ENCODE data around the gene PITHD1.
"Not testable (repeated sequence)": the region's sequence is repeated elsewhere in the genome, so short reads cannot be mapped to it uniquely, and the experiment has no call there.

Gene PITHD1

DNA sequence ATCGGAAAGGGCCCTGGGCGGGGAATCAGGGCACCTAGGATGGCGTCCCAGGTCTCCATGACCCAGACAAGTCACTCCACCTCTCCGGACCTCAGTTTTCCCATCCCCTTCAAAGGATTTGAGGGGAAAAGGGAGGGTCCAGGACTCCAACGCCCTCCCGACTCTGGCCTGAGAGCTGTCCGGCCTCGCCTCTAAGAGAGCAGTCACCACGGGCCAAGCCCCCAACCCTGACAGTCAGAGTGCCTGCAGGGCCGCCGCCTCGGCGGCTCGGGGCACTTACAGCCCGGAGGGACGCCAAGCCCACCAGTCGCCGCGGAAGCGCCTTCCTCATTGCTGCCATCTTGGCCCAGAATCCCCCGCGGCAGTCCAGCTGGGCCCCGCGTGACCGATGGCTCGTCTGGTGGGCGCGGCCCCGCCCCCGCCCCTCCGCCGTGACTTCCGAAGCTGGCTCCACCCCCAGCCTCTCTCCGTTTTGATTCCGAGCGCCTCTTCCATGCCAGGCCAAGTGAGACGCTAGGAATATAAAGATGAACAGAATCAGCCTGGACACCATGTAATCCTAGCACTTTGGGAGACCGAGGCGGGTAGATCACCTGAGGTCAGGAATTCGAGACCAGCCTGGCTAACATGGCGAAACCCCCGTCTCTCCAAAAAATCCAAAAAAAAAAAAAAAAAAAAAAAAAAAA lies 47.0 kb downstream of the PITHD1 start, which contains the start of gene HMGCL:
TSS of gene HMGCL (minus strand) at position 354 of the 686 bp plus-strand sequence. CDS start at position 340, 14 bp downstream.
- peak; percentile 68 to 83 for DNase-seq (ENCODE audit: low read depth in 2 of 2, low spot score in 1 of 2)

GRCh38 chr1:23825762-23826522 lies 47.7 kb downstream of the PITHD1 start:
- no peak for DNase-seq (ENCODE audit: low read depth in 2 of 2, low spot score in 1 of 2)

- DNase-seq (ENCODE audit: low read depth in 2 of 2, low spot score in 1 of 2) = not testable (repeated sequence)
Observed at GRCh38 chr1:23826590-23826989, 48.4 kb downstream of the PITHD1 start.

DNA sequence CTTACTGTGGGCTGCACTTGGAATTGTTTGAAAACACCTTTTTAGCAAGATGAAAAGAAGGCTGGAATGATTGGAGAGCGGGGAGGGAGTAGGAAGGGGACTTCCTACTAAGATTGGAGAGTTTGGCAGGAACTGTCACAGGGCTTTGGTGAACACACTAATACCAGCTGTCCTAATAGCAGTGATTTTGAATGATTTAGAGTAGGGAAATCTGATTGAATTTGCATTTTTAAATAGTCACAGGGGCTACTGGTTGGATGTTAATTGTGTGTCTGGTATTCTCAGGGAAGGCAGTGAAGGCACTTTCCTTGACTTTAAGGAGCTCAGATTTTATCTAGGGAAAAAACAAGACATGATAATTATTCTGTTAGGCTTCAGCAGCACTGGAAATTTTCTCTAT lies 49.5 kb downstream of the PITHD1 start:
- DNase-seq (ENCODE audit: low read depth in 2 of 2, low spot score in 1 of 2) = no peak

DNA sequence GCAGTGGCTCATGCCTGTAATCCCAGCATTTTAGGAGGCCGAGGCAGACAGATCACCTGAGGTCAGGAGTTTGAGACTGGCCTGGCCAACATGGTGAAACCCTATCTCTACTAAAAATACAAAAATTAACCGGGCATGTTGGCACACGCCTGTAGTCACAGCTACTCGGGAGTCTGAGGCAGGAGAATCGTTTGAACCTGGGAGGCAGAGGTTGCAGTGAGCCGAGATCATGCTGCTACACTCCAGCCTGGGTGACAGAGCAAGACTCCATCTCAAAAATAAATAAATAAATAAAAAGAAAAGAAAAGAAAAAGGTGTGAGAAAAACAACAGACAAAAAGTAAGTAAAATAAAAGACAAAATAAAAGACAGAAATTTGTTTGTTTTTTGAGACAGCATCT lies 55.9 kb downstream of the PITHD1 start:
- DNase-seq (ENCODE audit: low read depth in 2 of 2, low spot score in 1 of 2) = not testable (repeated sequence)

DNA sequence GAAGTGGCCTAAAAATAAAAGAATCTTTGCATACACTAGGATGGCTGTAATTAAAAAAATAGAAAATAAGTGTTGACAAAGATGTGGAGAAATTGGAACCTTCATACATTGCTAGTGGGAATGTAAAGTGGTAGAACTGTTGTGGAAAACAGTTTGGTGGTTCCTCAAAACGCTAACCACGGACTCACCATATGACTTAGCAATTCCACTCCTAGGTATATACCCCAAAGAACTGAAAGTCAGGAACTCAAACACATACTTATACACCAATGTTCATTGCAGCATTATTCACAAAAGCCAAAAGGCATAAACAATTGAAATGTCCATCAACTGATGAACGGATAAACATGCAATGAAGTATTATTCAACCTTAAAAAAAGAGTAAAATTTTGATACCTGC lies 57.8 kb downstream of the PITHD1 start:
- DNase-seq (ENCODE audit: low read depth in 2 of 2, low spot score in 1 of 2) = no peak
